ENCODE measurements around the gene CA4.

Gene CA4

GRCh38 chr17:60145006-60145935 is 4.5 kb upstream of the CA4 start:
- H3K79me2 ChIP-seq (ENCODE audit: insufficient read depth, low read depth) = no peaks in the 10 kb centered on the region
- H4K20me1 ChIP-seq (ENCODE audit: insufficient read depth) = no peaks in the 10 kb centered on the region
- no peaks in the 10 kb centered on the region for H3K36me3 ChIP-seq (ENCODE audit: insufficient read depth)
- no peak overlapping the region for H3K4me2 ChIP-seq
- no peak overlapping the region for H3K27ac ChIP-seq
- H2AFZ ChIP-seq (ENCODE audit: low read depth) = no peak overlapping the region
- no peak overlapping the region for H3K9ac ChIP-seq
- no peak overlapping the region for H3K4me3 ChIP-seq (IDR thresholded peaks at IDR 0.05; ENCODE audit: insufficient read depth, low read depth, low read length)
- peaks cover 24% of the 10 kb centered on the region for H3K4me1 ChIP-seq (ENCODE audit: low read depth, poor library complexity, severe bottlenecking)
- peaks cover 9% of the 10 kb centered on the region; the same call in 1 of the 2 replicates for H3K27me3 ChIP-seq (ENCODE audit: insufficient read depth, low read depth)
- no peak for TF ChIP-seq CTCF (conservative IDR thresholded peaks at IDR 0.05; ENCODE audit: low read depth, low read length)

- no peaks in the 10 kb centered on the region; the same call in 1 of the 2 replicates for H3K27me3 ChIP-seq (ENCODE audit: insufficient read depth, low read depth)
Observed at GRCh38 chr17:60146206-60146605, 3.6 kb upstream of the CA4 start.

GRCh38 chr17:60147553-60148223 is 2.1 kb upstream of the CA4 start:
- H3K9ac ChIP-seq = no peak overlapping the region
- no peak overlapping the region for H3K27ac ChIP-seq
- H3K4me3 ChIP-seq (IDR thresholded peaks at IDR 0.05; ENCODE audit: insufficient read depth, low read depth, low read length) = no peak overlapping the region
- no peaks in the 10 kb centered on the region for H3K79me2 ChIP-seq (ENCODE audit: insufficient read depth, low read depth)
- peaks cover 13% of the 10 kb centered on the region for H3K4me1 ChIP-seq (ENCODE audit: low read depth, poor library complexity, severe bottlenecking)
- H3K36me3 ChIP-seq (ENCODE audit: insufficient read depth) = no peaks in the 10 kb centered on the region
- H3K4me2 ChIP-seq = no peak overlapping the region
- no peak for TF ChIP-seq CTCF (conservative IDR thresholded peaks at IDR 0.05; ENCODE audit: low read depth, low read length)
- H2AFZ ChIP-seq (ENCODE audit: low read depth) = no peak overlapping the region
- H4K20me1 ChIP-seq (ENCODE audit: insufficient read depth) = no peaks in the 10 kb centered on the region
- H3K27me3 ChIP-seq (ENCODE audit: insufficient read depth, low read depth) = no peaks in the 10 kb centered on the region; the same call in 1 of the 2 replicates

More at GRCh38 chr17:60146206-60146605, 3.6 kb upstream of the CA4 start:
- Histone ChIP-seq H3K4me3 (IDR thresholded peaks at IDR 0.05; ENCODE audit: insufficient read depth, low read depth, low read length) (no peak overlapping the region), H3K36me3 (ENCODE audit: insufficient read depth) (no peaks in the 10 kb centered on the region), H2AFZ (ENCODE audit: low read depth) (no peak overlapping the region), H3K4me2 (no peak overlapping the region), H3K9ac (no peak overlapping the region), H3K4me1 (ENCODE audit: low read depth, poor library complexity, severe bottlenecking) (peaks cover 24% of the 10 kb centered on the region), H3K27ac (no peak overlapping the region), H3K79me2 (ENCODE audit: insufficient read depth, low read depth) (no peaks in the 10 kb centered on the region), H4K20me1 (ENCODE audit: insufficient read depth) (no peaks in the 10 kb centered on the region)
- TF ChIP-seq CTCF (conservative IDR thresholded peaks at IDR 0.05; ENCODE audit: low read depth, low read length) = no peak

- Histone ChIP-seq H3K4me3 (IDR thresholded peaks at IDR 0.05; ENCODE audit: insufficient read depth, low read depth, low read length) (no peak overlapping the region), H2AFZ (ENCODE audit: low read depth) (no peak overlapping the region), H3K27me3 (ENCODE audit: insufficient read depth, low read depth) (no peaks in the 10 kb centered on the region; the same call in 1 of the 2 replicates), H3K4me1 (ENCODE audit: low read depth, poor library complexity, severe bottlenecking) (peaks cover 6% of the 10 kb centered on the region), H3K4me2 (no peak overlapping the region), H3K36me3 (ENCODE audit: insufficient read depth) (no peaks in the 10 kb centered on the region), H3K27ac (no peak overlapping the region), H3K9ac (no peak overlapping the region), H4K20me1 (ENCODE audit: insufficient read depth) (no peaks in the 10 kb centered on the region), H3K79me2 (ENCODE audit: insufficient read depth, low read depth) (no peaks in the 10 kb centered on the region)
- TF ChIP-seq CTCF (conservative IDR thresholded peaks at IDR 0.05; ENCODE audit: low read depth, low read length) = no peak
Observed at GRCh38 chr17:60148373-60148772, 1.4 kb upstream of the CA4 start.

Measured in KMS-11 (cell line).